ENCODE data around the gene SPP2. TPM values are rescaled to one million over a fixed set of nuclear protein-coding genes. Genes with fewer than 3 reads are reported as not detected.

Gene SPP2
- polyA plus RNA-seq, 3 donors, result not detected

DNA sequence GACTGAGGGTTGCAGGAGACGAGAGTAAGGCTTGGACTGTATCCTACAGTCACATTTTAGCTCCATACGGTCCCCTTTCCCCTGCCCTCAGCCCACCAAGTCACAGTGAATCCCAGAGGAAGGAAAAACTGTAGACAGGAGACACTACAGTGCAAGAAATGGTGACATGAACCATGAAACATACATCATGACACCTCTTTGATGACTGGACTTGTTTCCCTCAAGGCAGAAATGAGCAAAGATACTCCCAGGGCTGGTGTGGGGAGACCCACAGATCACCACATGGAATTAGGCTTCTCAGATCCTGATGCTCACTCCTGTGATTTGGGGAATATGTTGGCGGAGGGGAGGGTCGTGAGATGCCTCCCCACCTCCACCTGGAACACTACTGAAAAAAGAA, 48.2 kb upstream of the SPP2 start:
- Mint-ChIP-seq H3K4me3 (no peak overlapping the region), H3K4me1 (no peaks in the 10 kb centered on the region), H3K27ac (no peak overlapping the region), H3K36me3 (no peaks in the 10 kb centered on the region), H3K27me3 (ENCODE audit: low read depth in 3 of 3) (peaks cover 3 to 17% (median 7%) of the 10 kb centered on the region in 3 donors), H3K9me3 (peaks cover 0 to 1% (median 0%) of the 10 kb centered on the region in 7 donors)
- TF ChIP-seq, protein P1, sequence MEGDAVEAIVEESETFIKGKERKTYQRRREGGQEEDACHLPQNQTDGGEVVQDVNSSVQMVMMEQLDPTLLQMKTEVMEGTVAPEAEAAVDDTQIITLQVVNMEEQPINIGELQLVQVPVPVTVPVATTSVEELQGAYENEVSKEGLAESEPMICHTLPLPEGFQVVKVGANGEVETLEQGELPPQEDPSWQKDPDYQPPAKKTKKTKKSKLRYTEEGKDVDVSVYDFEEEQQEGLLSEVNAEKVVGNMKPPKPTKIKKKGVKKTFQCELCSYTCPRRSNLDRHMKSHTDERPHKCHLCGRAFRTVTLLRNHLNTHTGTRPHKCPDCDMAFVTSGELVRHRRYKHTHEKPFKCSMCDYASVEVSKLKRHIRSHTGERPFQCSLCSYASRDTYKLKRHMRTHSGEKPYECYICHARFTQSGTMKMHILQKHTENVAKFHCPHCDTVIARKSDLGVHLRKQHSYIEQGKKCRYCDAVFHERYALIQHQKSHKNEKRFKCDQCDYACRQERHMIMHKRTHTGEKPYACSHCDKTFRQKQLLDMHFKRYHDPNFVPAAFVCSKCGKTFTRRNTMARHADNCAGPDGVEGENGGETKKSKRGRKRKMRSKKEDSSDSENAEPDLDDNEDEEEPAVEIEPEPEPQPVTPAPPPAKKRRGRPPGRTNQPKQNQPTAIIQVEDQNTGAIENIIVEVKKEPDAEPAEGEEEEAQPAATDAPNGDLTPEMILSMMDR (IDR thresholded peaks at IDR 0.05), result no peak
- WGBS (ENCODE audit: insufficient coverage), result no CpG with 5 or more reads among the region's 4 CpGs
- H3K4me3 ChIP-seq (replicated peaks in 1 of 3; ENCODE audit: low read depth in 2 of 3, low read length in 3 of 3), result no peak overlapping the region
- H3K9me3 ChIP-seq (replicated peaks in 1 of 2; ENCODE audit: control insufficient read depth in 1 of 2, insufficient read depth in 1 of 2, low read length in 2 of 2), result no peaks in the 10 kb centered on the region
- H3K36me3 ChIP-seq (replicated peaks in 1 of 2; ENCODE audit: control insufficient read depth in 1 of 2, insufficient read depth in 2 of 2, low read length in 2 of 2), result no peaks in the 10 kb centered on the region
- no peaks in the 10 kb centered on the region for H4K20me1 ChIP-seq (ENCODE audit: insufficient read depth, low read length)
- no peaks in the 10 kb centered on the region for H3K4me1 ChIP-seq (ENCODE audit: control insufficient read depth in 1 of 2, insufficient read depth in 2 of 2, low read length in 2 of 2)
- intact Hi-C loops (cut with micrococcal nuclease), result no loop called here
- DNase-seq, result no peak
- no peaks in the 10 kb centered on the region for H3K27me3 ChIP-seq (ENCODE audit: control insufficient read depth in 2 of 2, insufficient read depth in 2 of 2, low read length in 2 of 2)
- no peak overlapping the region for H3K9ac ChIP-seq (ENCODE audit: insufficient read depth, low read length, poor library complexity, severe bottlenecking)
- H3K27ac ChIP-seq (ENCODE audit: low read depth in 1 of 2, low read length in 2 of 2), result no peak overlapping the region
- H3K79me2 ChIP-seq (ENCODE audit: insufficient read depth, low read length), result no peaks in the 10 kb centered on the region
- no peak overlapping the region for H2AFZ ChIP-seq (ENCODE audit: insufficient read depth, low read depth, low read length, poor library complexity, severe bottlenecking)
- no peak overlapping the region for H3K4me2 ChIP-seq (replicated peaks; ENCODE audit: extremely low read depth, low read length, poor library complexity, severe bottlenecking)

DNA sequence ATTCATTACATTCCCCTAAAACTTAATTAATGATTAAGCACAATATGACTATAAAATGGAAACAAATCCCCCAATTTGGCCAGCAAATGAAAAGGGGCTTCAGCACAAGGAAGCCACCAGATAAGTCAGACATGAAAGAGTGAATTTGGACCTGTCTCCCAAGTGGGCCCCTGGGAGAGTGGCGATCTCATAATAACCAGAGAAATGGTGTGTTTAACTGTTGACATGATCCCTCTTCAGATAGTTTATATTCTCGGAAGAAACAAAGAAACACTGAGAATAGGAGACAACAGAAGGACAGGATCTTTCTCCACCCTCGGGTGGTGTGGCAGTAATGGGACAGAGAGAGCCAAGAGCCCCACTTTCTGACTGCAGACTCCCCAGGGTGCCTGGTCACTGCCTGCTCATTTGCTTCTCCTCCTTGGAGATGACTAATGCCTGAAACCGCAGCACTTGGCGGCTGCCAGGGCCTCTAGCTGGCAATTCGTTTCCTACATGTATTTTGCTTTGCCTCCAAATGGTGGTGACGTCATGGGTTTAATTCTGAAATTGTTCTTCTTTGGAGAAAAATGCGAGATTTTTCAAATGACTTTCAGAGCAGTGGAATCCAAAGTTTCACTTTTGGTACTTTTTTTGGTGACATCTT, 46.4 kb upstream of the SPP2 start:
- intact Hi-C loops (cut with micrococcal nuclease), result no loop called here
- WGBS (ENCODE audit: insufficient coverage), result 25% methylated on average over 2 of the region's 8 CpGs
- H3K27me3 Mint-ChIP-seq (ENCODE audit: low read depth in 3 of 3), result peaks cover 6 to 15% (median 8%) of the 10 kb centered on the region in 3 donors

More for the DNA sequence above, 46.4 kb upstream of the SPP2 start:
- Histone ChIP-seq H3K79me2 (ENCODE audit: insufficient read depth, low read length) (no peaks in the 10 kb centered on the region), H3K4me3 (replicated peaks in 1 of 3; ENCODE audit: low read depth in 2 of 3, low read length in 3 of 3) (no peak overlapping the region), H4K20me1 (ENCODE audit: insufficient read depth, low read length) (no peaks in the 10 kb centered on the region), H3K27ac (ENCODE audit: low read depth in 1 of 2, low read length in 2 of 2) (no peak overlapping the region), H2AFZ (ENCODE audit: insufficient read depth, low read depth, low read length, poor library complexity, severe bottlenecking) (no peak overlapping the region), H3K9ac (ENCODE audit: insufficient read depth, low read length, poor library complexity, severe bottlenecking) (no peak overlapping the region), H3K27me3 (ENCODE audit: control insufficient read depth in 2 of 2, insufficient read depth in 2 of 2, low read length in 2 of 2) (no peaks in the 10 kb centered on the region), H3K9me3 (replicated peaks in 1 of 2; ENCODE audit: control insufficient read depth in 1 of 2, insufficient read depth in 1 of 2, low read length in 2 of 2) (no peaks in the 10 kb centered on the region), H3K36me3 (replicated peaks in 1 of 2; ENCODE audit: control insufficient read depth in 1 of 2, insufficient read depth in 2 of 2, low read length in 2 of 2) (no peaks in the 10 kb centered on the region), H3K4me2 (replicated peaks; ENCODE audit: extremely low read depth, low read length, poor library complexity, severe bottlenecking) (no peak overlapping the region), H3K4me1 (ENCODE audit: control insufficient read depth in 1 of 2, insufficient read depth in 2 of 2, low read length in 2 of 2) (no peaks in the 10 kb centered on the region)
- H3K4me1 Mint-ChIP-seq, result no peaks in the 10 kb centered on the region
- no peaks in the 10 kb centered on the region for H3K36me3 Mint-ChIP-seq
- no peak for DNase-seq
- TF ChIP-seq, protein P1 (IDR thresholded peaks at IDR 0.05), result no peak
- no peak overlapping the region for H3K27ac Mint-ChIP-seq
- H3K4me3 Mint-ChIP-seq, result no peak overlapping the region
- peaks cover 0 to 1% (median 0%) of the 10 kb centered on the region in 7 donors for H3K9me3 Mint-ChIP-seq

All from CD14-positive monocyte (primary cell).